Fibroblast of lung (primary cell): ENCODE measurements around the gene TNRC6C.

Source experiments
- EZH2 ChIP-seq: IDR thresholded peaks from 2 replicates; pipeline ENCODE4 v1.5.1; 2012; ENCODE audit warnings: low read length, control low read depth, mild to moderate bottlenecking; ENCODE audit errors: missing control alignments
- TF ChIP-seq, protein P1 (sequence below), 2 donors: IDR thresholded peaks in 1 of 2; conservative IDR thresholded peaks in 1 of 2; 1 replicate in 1 of 2; 2 replicates in 1 of 2; pipeline ENCODE4 v1.5.1; 2011 to 2012; ENCODE audit warnings: low read length in 2 of 2, control low read depth in 1 of 2, inconsistent platforms in 1 of 2, low read depth in 1 of 2, mild to moderate bottlenecking in 1 of 2

DNA sequence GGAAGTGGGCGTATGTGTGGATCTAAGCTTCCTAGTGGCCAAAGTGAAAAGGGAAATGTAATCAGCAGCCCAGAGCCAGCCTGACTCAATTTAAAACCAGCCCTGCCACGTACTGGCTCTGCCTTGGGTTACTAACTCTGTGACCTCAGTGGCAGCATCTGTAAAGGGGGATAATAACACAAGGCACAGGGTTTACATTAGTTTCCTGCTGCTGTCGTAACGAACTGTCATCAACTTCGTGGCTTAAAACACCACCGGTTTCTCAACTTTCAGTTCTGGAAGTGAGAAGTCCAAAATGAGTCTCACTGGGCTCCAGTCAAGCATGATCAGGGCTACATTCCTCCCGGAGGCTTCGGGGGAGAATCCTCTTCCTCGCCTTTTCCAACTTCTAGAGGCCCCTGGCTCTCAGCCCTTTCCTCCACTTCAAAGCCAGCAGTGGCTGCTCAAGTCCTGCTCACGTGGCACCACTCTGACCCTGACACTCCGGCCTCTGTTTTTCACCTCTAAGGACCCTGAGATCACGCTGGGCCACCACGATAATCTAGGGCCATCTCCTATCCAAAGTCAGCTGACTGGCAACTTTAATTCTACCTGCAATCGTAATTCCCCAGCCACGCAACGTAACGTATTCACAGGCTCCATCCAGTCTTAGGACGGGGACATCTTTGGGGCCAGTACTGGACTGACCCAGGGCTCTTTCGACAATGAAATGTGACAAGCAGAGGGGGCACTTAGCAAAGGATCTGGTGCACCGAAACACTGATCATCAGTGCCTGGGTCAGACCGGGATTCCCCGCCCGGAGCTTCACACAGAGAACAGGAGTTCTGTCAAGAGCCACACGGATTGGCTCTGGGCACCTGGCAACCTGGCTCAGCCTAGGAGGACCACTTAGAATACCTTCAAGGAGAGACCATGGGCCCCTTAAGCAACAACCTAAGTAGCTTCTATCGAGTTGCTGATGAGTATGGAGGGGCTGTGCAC, 155.6 kb downstream of the TNRC6C start:
- no peak for TF ChIP-seq EZH2
- TF ChIP-seq, protein P1, sequence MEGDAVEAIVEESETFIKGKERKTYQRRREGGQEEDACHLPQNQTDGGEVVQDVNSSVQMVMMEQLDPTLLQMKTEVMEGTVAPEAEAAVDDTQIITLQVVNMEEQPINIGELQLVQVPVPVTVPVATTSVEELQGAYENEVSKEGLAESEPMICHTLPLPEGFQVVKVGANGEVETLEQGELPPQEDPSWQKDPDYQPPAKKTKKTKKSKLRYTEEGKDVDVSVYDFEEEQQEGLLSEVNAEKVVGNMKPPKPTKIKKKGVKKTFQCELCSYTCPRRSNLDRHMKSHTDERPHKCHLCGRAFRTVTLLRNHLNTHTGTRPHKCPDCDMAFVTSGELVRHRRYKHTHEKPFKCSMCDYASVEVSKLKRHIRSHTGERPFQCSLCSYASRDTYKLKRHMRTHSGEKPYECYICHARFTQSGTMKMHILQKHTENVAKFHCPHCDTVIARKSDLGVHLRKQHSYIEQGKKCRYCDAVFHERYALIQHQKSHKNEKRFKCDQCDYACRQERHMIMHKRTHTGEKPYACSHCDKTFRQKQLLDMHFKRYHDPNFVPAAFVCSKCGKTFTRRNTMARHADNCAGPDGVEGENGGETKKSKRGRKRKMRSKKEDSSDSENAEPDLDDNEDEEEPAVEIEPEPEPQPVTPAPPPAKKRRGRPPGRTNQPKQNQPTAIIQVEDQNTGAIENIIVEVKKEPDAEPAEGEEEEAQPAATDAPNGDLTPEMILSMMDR (conservative IDR thresholded peaks at IDR 0.05 in 1 of 2, IDR thresholded peaks at IDR 0.05 in 1 of 2; ENCODE audit: low read depth in 1 of 2, low read length in 2 of 2), result no peak
